Activated CD4-positive, alpha-beta T cell treated with anti-CD3 and anti-CD28 coated beads, Interleukin-2, amount 50 U/mL, for 48 hours (primary cell): ENCODE data around the gene ULBP1.
A peak's percentile ranks its signal among the peaks of the same experiment; 100 is the strongest.
"Not testable (repeated sequence)": the region's sequence is repeated elsewhere in the genome, so short reads cannot be mapped to it uniquely, and the experiment has no call there.

Source experiments
- DNase-seq, 2 experiments: peaks; one replicate each; pipeline ENCODE4 v3.0.0-alpha.2; 2020

ULBP1 gene

DNA sequence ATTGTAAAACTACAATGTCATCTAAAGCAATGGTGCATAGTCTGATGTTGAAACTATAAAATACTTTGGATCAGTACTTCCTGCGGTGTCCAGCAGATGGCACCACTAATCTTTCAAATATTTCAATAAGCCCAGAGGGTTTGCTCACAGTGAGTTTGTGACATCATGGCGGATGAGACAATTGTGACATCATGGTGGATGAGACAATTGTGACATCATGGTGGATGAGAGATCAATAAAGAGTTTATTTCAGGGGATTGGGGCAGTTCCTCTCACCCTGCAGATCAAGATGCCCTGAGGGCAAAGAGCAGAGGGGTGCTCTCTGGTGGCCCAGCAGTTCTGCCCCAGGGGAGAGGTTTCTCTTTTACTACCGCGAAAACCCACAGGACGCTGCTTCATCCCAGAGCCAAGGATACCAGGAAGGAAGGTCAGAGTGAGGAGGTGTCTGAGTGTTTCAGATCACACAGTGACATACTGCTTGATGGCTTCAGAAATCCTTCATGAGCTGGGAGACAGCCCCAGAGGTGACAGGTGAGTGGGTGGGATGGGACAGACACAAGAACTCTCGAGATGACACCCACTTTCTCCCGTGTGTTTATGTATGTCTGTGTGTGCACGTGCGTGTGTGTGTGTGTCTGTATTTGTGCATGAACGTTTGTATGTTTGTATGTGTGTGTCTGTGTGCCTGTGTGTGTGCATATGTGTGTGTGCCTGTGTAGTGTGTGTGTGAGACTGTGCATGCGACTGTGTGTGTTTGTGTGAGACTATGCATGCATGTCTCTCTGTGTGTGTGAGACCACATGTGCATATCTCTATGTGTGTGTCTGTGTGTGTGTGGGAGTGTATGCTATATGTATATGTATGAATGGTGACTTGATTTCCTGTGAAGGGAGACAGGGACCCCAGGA, 29.2 kb upstream of the ULBP1 start:
- peak; percentile 68 to 78 for DNase-seq

DNA sequence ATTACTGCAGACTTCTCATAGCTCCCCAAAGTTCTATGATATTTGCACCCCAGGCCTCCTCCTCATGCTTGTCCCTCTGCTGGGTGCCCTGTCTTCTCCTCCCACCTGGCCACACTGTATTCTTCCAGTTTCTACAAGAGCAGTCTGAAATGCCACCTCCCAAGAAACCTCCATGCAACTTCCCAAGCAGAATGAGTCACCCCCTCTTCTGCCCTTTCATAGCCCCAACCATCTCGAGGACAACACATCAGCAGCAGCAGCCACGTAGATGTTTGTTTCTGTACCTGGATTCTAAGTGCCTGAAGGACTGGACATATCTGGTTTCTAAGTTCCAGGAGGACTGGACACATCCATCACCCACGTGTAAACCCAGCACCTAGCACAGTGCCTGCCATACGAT, 28.5 kb upstream of the ULBP1 start:
- DNase-seq, result no peak

DNA sequence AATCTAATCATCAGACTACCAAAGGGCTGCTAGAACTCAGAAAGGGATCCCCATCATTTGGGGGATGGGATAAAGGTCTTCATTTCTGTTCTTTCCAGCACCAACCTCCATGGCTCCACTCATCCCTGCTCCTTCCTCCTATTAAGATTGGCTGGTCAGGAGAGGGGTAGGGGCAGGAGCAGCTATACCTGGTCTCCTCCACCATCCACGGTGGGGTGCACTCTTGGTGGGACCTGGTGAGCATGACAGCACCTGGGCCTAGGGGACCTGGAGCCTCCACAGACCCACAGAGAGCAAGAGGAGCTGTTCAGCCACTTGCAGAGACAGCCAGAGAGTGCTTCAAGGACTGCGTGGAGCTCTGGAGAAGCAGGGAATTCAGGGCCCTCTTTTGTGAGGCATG, 28.1 kb upstream of the ULBP1 start:
- no peak for DNase-seq

DNA sequence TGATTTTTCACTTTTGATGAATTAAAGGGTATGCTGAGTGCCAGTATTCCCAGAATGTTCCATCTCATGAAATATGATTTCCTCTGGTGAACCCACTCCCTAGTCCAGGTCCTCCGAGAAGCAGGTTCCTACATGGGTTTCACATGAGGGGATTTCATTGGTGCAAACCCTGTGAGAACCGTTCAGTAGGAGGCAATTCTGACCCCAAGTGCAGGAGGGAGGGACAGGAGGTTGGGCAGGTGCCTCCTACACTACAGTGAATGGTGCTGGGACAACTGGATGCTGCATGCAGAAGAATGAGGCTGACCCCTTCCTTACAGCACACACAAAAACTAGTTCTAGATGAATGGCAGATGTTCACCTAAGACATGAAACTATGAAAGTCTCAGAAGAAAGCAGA, 27.0 kb upstream of the ULBP1 start:
- no peak for DNase-seq

DNA sequence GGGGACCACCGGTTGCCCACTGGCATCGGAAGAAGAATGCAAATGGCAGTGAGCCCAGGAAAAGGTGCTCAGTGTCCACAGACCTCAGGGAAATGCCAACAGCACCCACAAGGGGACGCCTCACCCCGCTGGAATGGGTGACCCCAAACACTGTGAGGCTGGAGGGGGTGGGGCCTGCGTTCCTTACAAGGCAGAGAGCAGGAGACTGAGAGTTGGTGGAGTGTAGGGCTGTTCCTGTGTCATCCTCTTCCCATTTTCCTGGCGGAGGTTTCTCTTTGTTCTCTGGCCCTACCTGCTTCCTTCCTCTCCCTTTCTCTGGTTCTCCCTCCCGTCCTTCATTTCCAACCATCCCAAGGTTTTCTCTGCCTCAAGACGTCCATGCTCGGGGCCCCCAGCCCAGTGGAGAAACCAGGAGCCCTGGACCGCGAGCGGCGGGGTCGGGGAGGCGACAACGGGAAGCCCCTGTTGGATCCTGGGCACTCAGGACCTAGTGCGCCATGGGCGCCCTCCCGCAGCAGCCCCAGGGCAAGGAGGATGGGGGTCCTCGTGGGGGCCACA, 25.7 kb upstream of the ULBP1 start:
- not testable (repeated sequence) for DNase-seq

DNA sequence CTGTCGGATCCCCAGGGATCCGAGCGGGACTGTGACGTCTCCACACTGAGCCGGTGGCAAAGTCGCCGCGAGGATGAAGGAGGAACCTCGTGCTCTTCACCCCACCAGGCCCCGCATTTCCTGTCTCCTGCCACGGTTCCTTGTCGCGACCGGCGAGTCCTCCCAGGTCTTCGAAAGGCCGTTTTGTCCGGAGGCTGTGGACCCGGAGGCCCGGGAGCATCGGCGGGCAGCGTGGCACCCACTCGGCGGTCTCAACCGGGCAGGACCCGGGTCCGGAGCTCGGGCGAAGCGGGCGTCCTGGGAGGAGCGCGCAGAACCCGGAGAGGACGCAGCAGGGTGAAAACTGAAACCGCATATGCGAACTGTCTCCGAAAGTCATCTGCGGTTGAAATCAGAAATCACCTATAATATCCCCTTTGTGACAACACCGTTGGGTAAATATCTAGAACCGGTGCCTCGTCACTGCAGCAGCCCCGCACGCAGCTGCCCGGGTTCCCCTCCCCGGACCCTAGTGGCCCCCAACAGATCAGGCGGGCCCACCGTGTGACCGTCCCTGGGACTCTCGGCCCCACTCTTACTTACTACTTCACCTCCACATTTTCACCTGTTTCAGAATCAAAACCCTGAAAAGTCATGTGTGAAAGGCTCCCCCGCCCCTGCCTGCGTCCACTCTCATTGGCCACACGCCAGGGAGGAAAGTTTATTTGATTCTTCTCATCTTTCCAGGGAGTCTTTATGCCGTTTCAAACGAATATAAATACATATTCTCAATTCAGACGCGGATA, 25.0 kb upstream of the ULBP1 start:
- peak; percentile 32 to 47 for DNase-seq

DNA sequence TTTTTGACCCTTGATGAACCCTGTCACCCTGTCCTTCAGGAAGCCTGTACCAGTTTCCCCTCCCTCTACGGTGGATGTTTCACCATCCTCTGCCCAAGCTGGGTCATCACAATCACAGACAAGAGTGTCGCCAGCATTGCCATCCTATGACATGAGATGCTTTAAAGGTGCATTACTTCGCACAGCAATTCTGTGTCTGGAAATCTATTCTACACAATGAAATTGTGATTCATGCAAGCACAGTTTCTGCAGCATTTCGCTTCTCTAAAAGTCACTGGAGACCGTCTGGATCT, 24.4 kb upstream of the ULBP1 start:
- no peak for DNase-seq

DNA sequence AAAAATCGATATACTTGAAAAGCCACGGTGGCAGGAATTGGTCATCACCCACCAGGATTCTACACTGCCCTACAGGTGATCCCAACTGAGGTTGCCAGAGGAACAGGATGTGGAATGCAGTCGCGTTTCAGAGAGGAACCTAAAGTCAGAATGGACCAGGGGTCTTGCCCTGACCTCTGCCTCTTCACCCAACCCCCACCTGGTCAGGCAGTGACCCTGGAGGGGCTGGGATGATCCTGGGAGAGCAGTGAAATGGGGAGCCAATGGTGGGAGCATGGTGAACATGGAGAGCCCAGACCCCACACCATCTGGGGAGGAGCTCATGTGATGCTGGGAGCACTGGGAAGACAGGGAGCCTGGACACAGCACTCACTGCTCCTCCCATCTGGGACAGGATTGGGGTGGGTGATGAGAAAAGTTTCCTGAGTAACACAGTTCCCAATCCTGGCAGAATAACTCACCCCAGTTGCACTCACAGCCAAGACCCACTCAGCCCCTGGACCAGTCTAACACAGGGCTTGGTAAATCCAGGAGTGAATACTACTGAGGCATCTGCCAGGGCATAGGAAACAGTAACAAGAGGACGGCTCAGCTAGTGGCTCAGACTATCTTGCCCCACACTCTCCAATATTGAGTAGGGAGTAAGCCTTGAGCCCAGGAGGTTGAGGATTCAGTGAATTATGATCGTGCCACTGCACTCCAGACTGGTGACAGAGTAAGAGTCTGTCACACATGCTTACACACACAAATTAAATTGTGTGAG, 23.7 kb upstream of the ULBP1 start:
- no peak for DNase-seq

DNA sequence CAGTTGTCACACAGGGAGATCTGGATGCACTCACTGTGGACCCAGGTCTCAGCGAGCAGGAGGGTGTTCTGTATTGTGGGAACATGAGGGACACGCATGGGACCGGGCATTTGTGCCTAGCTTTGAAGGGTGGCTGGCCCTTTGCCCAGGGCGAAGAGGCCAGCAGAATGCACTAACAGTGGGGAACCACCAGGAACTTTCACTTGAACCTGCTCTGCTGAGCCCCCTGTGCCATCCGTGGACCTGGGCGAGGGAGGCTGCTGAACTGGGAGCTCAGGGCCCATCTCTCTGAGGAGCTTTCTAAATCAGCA, 23.1 kb upstream of the ULBP1 start:
- DNase-seq, result no peak

DNA sequence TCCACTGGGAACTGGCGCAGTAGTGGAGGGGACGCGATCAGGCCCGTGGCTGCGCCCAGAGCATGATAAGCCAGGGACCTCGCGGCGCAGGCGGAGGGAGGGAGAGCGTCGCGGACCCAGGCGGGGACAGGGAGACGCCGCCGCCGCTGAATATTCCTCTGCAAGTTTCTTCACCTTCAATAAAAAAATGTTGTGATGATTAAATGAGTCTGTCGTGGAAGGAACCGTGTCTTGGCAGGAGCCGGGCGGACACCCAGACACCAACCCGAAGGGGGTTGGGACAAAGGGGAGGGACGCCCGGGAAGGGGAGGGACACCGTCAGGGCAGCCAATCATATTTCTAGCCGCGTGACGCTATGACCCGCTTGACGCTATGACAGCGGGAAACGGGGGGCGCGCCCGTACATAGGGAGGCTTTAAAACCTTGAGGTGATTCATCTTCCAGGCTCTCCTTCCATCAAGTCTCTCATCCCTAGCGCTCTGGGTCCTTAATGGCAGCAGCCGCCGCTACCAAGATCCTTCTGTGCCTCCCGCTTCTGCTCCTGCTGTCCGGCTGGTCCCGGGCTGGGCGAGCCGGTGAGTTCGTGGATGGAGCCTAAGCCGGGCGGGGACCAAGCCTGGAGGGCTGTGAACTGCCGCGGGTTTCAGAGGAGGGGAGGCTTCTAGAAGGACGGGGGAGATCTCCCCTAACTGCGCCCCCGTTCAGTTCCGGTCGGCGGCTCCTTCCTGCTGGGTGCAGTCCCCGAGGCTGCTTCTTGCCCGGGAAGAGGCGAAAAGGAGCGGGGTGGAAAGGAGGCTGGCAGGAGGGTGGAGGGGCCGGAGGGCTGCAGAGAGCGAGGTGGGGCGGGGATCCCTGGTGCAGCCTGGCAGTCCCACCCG, 21.9 kb upstream of the ULBP1 start, which contains the start of gene ULBP2:
ULBP2 (plus strand) TSS at position 432 of the 878 bp plus-strand sequence; CDS start at position 491, 59 bp downstream.
- peak; percentile 83 to 87 for DNase-seq

DNA sequence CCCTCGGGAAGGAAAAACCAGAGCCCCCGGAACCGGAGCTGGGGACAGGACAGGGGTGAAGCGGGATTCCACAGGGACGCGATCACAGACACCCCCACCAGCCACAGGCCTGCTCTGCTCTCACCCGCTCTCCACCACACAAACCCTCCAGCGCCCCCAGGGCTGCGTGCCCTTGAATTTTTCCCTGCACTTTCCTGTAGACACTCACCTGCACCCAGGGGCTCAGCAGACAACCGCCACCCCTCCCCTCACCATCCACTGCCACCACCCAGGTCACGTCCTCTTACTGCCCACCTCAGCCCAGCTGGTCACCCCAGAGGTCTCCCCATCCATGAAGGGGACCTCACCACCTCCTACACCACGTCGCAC, 21.3 kb upstream of the ULBP1 start:
- no peak for DNase-seq

DNA sequence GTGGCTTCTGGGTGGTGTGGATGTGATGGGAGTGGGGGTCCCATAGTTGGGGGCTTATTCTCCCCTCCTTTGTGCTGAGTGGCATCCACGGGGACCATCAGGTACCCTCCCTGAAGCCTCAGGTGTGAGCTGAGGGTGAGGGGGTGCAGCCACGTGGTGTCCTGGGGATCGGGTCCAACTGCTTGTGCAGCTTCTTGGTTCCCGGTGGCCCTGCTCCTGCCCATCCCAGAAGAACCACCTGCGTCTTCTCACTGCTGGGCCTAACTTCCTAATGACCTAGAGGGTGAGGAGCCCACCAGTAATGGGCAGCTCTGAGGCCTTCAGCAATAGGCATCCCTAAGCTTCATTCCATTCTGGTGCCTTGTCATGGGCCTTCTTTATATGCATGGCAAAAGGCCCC, 20.4 kb upstream of the ULBP1 start:
- not testable (repeated sequence) for DNase-seq

DNA sequence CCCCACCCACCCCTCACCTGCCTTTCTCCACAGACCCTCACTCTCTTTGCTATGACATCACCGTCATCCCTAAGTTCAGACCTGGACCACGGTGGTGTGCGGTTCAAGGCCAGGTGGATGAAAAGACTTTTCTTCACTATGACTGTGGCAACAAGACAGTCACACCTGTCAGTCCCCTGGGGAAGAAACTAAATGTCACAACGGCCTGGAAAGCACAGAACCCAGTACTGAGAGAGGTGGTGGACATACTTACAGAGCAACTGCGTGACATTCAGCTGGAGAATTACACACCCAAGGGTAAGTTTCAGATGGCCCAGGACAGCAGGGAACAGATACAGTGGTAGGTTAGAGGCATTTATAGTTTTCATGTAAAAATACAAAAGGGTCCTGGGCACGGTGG, 18.5 kb upstream of the ULBP1 start:
- not testable (repeated sequence) for DNase-seq

DNA sequence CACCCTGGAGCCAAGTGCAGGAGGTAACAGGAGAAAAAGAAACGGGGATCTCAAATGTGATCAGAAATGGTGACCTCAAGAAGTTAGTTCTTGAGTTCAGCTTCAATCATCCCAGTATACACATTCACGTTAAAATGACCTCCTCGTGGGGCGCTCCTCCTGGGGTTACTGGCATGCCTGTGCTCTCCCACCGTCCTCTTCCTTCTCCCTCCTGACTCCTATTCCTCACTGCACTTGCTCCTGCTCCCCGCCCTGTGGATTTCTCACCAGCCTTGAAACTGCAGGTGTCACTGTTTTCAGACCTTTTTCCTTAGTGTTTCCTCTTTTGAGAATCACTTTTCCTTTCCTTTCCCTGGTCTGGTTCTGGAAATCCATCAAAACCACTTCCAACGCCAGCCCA, 17.1 kb upstream of the ULBP1 start:
- not testable (repeated sequence) for DNase-seq

DNA sequence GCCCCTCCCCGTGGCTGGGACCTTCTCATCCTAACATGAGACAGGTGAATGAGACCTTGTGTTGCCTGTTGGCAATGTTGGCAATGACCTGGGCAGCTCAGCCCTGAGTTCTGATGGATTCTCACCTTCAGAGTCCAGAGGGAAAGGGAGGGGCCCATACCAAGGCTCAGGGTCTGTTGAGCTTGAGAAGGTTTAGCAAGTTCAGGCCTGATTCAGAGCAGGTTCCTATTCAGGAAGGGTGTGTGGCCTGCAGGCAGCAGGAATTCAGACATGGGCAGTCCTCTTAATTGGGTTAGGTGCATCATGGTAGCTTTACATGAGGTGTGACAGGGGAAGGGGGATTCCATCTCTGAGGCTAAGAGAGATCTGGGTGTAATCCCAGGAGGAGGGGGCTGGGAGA, 16.2 kb upstream of the ULBP1 start:
- DNase-seq, result not testable (repeated sequence)

DNA sequence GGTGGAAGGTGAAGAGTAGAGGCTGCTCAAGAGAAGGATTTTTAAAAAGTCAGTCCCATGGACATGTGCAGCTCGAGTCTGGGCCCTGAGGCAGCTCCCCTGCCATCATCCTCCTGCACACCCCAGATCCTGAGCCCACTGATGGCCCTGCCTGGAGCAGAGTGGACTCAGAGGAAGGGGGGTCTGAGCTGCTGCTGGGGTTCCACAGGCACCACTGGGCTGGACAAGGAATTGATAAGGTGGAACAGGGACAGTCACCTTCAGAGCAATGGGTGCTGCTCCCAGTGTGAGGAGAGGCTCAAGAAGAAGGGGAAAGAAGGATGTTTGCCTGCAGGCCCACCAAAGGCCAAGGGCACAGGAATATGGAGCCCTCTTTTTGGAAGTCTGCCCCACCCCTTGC, 15.7 kb upstream of the ULBP1 start:
- no peak for DNase-seq

DNA sequence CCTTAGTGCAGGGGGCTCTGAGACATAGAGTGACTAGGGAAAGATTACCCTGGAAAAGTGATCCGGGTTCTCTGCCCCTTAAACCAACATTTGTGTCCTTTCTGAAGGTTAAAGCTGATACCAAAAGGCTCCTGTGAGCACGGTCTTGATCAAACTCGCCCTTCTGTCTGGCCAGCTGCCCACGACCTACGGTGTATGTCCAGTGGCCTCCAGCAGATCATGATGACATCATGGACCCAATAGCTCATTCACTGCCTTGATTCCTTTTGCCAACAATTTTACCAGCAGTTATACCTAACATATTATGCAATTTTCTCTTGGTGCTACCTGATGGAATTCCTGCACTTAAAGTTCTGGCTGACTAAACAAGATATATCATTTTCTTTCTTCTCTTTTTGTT, 15.1 kb upstream of the ULBP1 start:
- no peak for DNase-seq

DNA sequence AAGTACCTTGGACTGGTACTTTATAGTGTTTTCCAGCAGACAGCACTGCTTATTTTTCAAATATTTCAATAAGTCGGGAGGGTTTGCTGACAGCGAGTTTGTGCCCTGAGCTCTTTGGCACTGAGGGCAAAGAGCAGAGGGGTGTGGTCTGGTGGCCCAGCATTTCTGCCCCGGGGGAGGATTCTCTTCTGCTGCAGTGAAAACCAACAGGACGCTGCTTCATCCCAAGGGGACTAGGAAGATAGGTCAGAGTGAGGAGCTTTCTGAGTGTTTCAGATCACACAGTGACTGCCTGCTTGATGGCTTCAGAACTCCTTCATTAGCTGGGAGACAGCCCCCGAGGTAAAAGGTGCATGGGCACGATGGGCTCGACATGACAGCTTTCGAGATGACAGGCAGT, 13.3 kb upstream of the ULBP1 start:
- no peak for DNase-seq

DNA sequence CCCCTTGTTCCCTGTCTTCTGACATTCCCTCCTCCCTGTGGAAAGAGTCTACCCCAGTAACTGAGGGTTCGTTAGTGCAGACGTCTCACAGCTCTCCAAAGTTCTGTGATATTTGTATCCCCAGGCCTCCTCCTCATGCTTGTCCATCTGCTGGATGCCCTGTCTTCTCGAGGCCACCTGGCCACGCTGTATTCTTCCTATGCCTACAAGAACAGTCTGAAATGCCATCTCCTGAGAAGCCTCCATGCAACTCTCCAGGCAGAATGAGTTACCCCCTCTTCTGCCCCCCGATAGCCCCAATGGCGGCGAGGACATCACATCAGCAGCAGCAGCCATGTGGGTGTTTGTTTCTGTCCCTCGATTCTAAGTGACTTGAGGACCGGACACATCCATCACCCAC, 12.6 kb upstream of the ULBP1 start:
- DNase-seq, result no peak

DNA sequence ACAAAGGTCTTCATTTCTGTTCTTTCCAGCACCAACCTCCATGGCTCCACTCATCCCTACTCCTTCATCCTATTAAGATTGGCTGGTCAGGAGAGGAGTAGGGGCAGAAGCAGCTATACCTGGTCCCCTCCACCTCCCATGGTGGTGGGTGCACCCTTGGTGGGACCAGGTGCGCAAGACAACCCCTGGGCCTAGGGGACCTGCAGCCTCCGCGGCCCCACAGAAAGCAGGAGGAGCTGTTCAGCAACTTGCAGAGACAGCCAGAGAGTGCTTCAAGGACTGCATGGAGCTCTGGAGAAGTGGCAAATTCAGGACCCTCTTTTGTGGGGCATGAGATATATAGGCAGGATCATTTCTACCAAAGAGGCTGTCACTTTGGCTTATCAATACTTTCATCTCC, 12.1 kb upstream of the ULBP1 start:
- DNase-seq, result no peak

DNA sequence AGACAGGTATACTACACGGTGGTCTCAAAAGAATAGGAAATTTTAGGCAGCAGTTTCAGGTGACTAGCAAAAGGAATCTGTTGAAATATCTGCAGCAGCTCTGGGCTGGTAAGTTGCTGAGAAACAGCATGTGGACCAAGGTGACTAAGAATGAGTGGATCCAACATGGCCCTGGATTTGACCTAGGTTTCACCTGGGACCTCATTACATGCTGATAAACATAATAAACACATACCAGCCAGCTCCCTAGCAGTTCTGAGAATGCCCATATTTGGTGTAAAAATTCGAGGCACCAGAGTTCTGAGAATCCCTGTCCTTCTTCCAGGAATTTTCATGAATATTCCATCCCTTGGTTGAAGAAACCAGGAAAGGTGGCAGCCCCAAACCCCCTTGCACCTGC, 10.4 kb upstream of the ULBP1 start:
- DNase-seq, result not testable (repeated sequence)

DNA sequence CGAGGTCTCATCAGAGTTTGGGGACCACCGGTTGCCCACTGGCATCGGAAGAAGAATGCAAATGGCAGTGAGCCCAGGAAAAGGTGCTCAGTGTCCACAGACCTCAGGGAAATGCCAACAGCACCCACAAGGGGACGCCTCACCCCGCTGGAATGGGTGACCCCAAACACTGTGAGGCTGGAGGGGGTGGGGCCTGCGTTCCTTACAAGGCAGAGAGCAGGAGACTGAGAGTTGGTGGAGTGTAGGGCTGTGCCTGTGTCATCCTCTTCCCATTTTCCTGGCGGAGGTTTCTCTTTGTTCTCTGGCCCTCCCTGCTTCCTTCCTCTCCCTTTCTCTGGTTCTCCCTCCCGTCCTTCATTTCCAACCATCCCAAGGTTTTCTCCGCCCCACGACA, 9.8 kb upstream of the ULBP1 start:
- DNase-seq, result not testable (repeated sequence)
